ENCODE data around the gene KANTR. TPM values are rescaled to one million over a fixed set of nuclear protein-coding genes. Genes with fewer than 3 reads are reported as not detected.

Gene KANTR
- total and polyA plus RNA-seq, 2 of the 4 experiments (the other 2 are of a cell fraction), result 1.6 to 6.3 TPM

- Histone ChIP-seq H3K36me3 (ENCODE audit: control insufficient read depth, insufficient read depth, low read length) (peaks cover 30% of the 10 kb centered on the region), H2BK20ac (ENCODE audit: low read depth, low read length) (no peak overlapping the region), H2AK5ac (ENCODE audit: low read depth, low read length) (no peak overlapping the region), H3K56ac (ENCODE audit: extremely low read depth, insufficient read depth, low read length) (no peak overlapping the region), H2AK9ac (replicated peaks; ENCODE audit: low read depth, low read length, poor library complexity) (no peak overlapping the region), H3K9ac (ENCODE audit: low read depth, low read length) (no peak overlapping the region), H3K4ac (ENCODE audit: low read depth, low read length) (no peak overlapping the region), H3K4me2 (ENCODE audit: low read depth, low read length) (no peak overlapping the region), H4K20me1 (ENCODE audit: insufficient read depth, low read length) (peaks cover 35% of the 10 kb centered on the region), H3K79me1 (ENCODE audit: low read depth in 1 of 2, low read length in 2 of 2) (peaks cover 8 to 36% of the 10 kb centered on the region in 2 experiments; a peak in 2 of 4 replicates), H2BK15ac (ENCODE audit: low read depth, low read length) (no peak overlapping the region), H3K4me3 (ENCODE audit: insufficient read depth, low read depth, low read length) (no peak overlapping the region), H3K9me3 (ENCODE audit: control insufficient read depth, insufficient read depth, low read length) (no peaks in the 10 kb centered on the region), H2BK5ac (ENCODE audit: low read depth, low read length, poor library complexity, severe bottlenecking) (no peak overlapping the region), H3K27ac (ENCODE audit: insufficient read depth, low read length) (no peak overlapping the region), H3K14ac (replicated peaks; ENCODE audit: low read depth, low read length) (no peak overlapping the region), H3K27me3 (ENCODE audit: control insufficient read depth, insufficient read depth, low read length) (no peaks in the 10 kb centered on the region), H4K91ac (ENCODE audit: insufficient read depth, low read depth, low read length) (no peak overlapping the region), H3K23ac (ENCODE audit: low read depth, low read length) (no peak overlapping the region), H3K18ac (ENCODE audit: low read depth, low read length) (no peak overlapping the region), H4K8ac (ENCODE audit: low read depth in 2 of 2, low read length in 2 of 2) (no peak overlapping the region), H2AFZ (replicated peaks; ENCODE audit: low read length, poor library complexity) (no peak overlapping the region), H2BK120ac (ENCODE audit: low read depth, low read length) (no peak overlapping the region), H3K4me1 (ENCODE audit: control insufficient read depth, insufficient read depth, low read length) (peaks cover under 1% of the 10 kb centered on the region; the same call in 1 of the 2 replicates), H4K5ac (ENCODE audit: low read depth, low read length) (no peak overlapping the region), H3K9me1 (ENCODE audit: insufficient read depth, low read length) (peaks cover 5% of the 10 kb centered on the region)
- no peak for TF ChIP-seq NFE2L2 (IDR thresholded peaks at IDR 0.05; ENCODE audit: low read depth, low read length)
- no peak for TF ChIP-seq MAFK (IDR thresholded peaks at IDR 0.05; ENCODE audit: low read depth, low read length)
- no peak for TF ChIP-seq USF2 (IDR thresholded peaks at IDR 0.05; ENCODE audit: low read depth, low read length)
- TF ChIP-seq POLR2A (IDR thresholded peaks at IDR 0.05; ENCODE audit: low read depth, low read length), result no peak
- no peak for TF ChIP-seq RFX5 (IDR thresholded peaks at IDR 0.05; ENCODE audit: low read depth, low read length)
- no peak for TF ChIP-seq RAD21 (IDR thresholded peaks at IDR 0.05; ENCODE audit: low read length)
- no peak for TF ChIP-seq SMC3 (IDR thresholded peaks at IDR 0.05; ENCODE audit: low read depth, low read length)
- no peak for TF ChIP-seq MXI1 (IDR thresholded peaks at IDR 0.05; ENCODE audit: borderline replicate concordance, low read depth, low read length)
- no peak for TF ChIP-seq CEBPB (IDR thresholded peaks at IDR 0.05; ENCODE audit: low read depth, low read length)
- no peak for TF ChIP-seq CHD1 (IDR thresholded peaks at IDR 0.05; ENCODE audit: low read depth, low read length)
- no peak for TF ChIP-seq RCOR1 (IDR thresholded peaks at IDR 0.05; ENCODE audit: insufficient replicate concordance, low read length)
- TF ChIP-seq, protein P1, sequence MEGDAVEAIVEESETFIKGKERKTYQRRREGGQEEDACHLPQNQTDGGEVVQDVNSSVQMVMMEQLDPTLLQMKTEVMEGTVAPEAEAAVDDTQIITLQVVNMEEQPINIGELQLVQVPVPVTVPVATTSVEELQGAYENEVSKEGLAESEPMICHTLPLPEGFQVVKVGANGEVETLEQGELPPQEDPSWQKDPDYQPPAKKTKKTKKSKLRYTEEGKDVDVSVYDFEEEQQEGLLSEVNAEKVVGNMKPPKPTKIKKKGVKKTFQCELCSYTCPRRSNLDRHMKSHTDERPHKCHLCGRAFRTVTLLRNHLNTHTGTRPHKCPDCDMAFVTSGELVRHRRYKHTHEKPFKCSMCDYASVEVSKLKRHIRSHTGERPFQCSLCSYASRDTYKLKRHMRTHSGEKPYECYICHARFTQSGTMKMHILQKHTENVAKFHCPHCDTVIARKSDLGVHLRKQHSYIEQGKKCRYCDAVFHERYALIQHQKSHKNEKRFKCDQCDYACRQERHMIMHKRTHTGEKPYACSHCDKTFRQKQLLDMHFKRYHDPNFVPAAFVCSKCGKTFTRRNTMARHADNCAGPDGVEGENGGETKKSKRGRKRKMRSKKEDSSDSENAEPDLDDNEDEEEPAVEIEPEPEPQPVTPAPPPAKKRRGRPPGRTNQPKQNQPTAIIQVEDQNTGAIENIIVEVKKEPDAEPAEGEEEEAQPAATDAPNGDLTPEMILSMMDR (conservative IDR thresholded peaks at IDR 0.05; ENCODE audit: low read depth, low read length), result no peak
- no peak for TF ChIP-seq FOS (IDR thresholded peaks at IDR 0.05; ENCODE audit: low read depth, low read length)
- TF ChIP-seq MAZ (IDR thresholded peaks at IDR 0.05; ENCODE audit: borderline replicate concordance, low read depth, low read length), result no peak
- ATAC-seq (ENCODE audit: low read depth) (no peak), DNase-seq (no peak)
- whole genome bisulfite sequencing, 2 experiments (ENCODE audit: extremely low coverage in 2 of 2, insufficient read length in 1 of 2), result 78% methylated on average over 4 of the region's 17 CpGs; no CpG with 5 or more reads in 1 of the 2 experiments
- dilution Hi-C loops (cut with HindIII; ENCODE audit: low sequenced_read_pairs, unreplicated experiment) (no loop called here), intact Hi-C loops (cut with micrococcal nuclease) (no loop called here), in situ Hi-C loops (cut with MboI; ENCODE audit: low sequenced_read_pairs) (no loop called here)
- POLR2A ChIA-PET (ENCODE audit: unreplicated experiment), result no interaction called here
- TSS peak; percentile 81 for BruUV-seq (replicated peaks)
- CTCF ChIA-PET, result no interaction called here
These were observed 8.2 kb upstream of the KANTR start for GRCh38 chrX:53085661-53086229.
